ENCODE data around the gene FAM107B. TPM values are rescaled to one million over a fixed set of nuclear protein-coding genes. Genes with fewer than 3 reads are reported as not detected.

FAM107B gene
- total and polyA plus RNA-seq, 2 experiments from 2014 or later, result 11.0 to 17.6 TPM

- Mint-ChIP-seq H3K4me1 (peaks cover 43% of the 10 kb centered on the region), H3K4me3 (no peak overlapping the region), H3K27me3 (ENCODE audit: insufficient read depth, low read depth, poor library complexity) (no peaks in the 10 kb centered on the region), H3K27ac (no peak overlapping the region), H3K36me3 (ENCODE audit: low read depth) (no peaks in the 10 kb centered on the region), H3K9me3 (no peaks in the 10 kb centered on the region)
- DNase-seq (ENCODE audit: low spot score), result no peak
- Histone ChIP-seq H3K4me3 (no peak overlapping the region), H2AFZ (no peak overlapping the region), H3K36me3 (ENCODE audit: insufficient read depth) (no peaks in the 10 kb centered on the region), H3F3A (replicated peaks; ENCODE audit: low read depth) (peaks cover 3% of the 10 kb centered on the region; the same call in 1 of the 2 replicates), H3K27ac (ENCODE audit: low read depth) (no peak overlapping the region), H3K4me1 (ENCODE audit: insufficient read depth) (peaks cover 7% of the 10 kb centered on the region; the same call in 1 of the 2 replicates), H3K9me2 (ENCODE audit: insufficient read depth) (peaks cover 10% of the 10 kb centered on the region), H4K20me1 (replicated peaks; ENCODE audit: insufficient read depth) (no peaks in the 10 kb centered on the region), H3K4me2 (no peak overlapping the region), H3K27me3 (ENCODE audit: insufficient read depth) (no peaks in the 10 kb centered on the region), H3K79me2 (replicated peaks; ENCODE audit: insufficient read depth) (no peaks in the 10 kb centered on the region)
- no peak for TF ChIP-seq JUNB (IDR thresholded peaks at IDR 0.05; ENCODE audit: unreplicated experiment)
- no peak for TF ChIP-seq ETS1 (IDR thresholded peaks at IDR 0.05)
- TF ChIP-seq POLR2AphosphoS5 (IDR thresholded peaks at IDR 0.05; ENCODE audit: low read depth), result no peak
- no peak for TF ChIP-seq NANOG (IDR thresholded peaks at IDR 0.05; ENCODE audit: borderline replicate concordance)
- TF ChIP-seq STAT1 (IDR thresholded peaks at IDR 0.05; ENCODE audit: unreplicated experiment), result no peak
- TF ChIP-seq CTCF (conservative IDR thresholded peaks at IDR 0.05; ENCODE audit: low read depth in 2 of 2), result no peak
- no peak for TF ChIP-seq ZNF114 (CRISPR knock-in tag; IDR thresholded peaks at IDR 0.05)
- TF ChIP-seq REST (IDR thresholded peaks at IDR 0.05; ENCODE audit: unreplicated experiment), result no peak
- ATAC-seq, result no peak
Observed at GRCh38 chr10:14654821-14655382, 119.8 kb downstream of the FAM107B start.

All from GM23338 (cell line).